ENCODE measurements around the gene CARD8.

CARD8 gene

DNA sequence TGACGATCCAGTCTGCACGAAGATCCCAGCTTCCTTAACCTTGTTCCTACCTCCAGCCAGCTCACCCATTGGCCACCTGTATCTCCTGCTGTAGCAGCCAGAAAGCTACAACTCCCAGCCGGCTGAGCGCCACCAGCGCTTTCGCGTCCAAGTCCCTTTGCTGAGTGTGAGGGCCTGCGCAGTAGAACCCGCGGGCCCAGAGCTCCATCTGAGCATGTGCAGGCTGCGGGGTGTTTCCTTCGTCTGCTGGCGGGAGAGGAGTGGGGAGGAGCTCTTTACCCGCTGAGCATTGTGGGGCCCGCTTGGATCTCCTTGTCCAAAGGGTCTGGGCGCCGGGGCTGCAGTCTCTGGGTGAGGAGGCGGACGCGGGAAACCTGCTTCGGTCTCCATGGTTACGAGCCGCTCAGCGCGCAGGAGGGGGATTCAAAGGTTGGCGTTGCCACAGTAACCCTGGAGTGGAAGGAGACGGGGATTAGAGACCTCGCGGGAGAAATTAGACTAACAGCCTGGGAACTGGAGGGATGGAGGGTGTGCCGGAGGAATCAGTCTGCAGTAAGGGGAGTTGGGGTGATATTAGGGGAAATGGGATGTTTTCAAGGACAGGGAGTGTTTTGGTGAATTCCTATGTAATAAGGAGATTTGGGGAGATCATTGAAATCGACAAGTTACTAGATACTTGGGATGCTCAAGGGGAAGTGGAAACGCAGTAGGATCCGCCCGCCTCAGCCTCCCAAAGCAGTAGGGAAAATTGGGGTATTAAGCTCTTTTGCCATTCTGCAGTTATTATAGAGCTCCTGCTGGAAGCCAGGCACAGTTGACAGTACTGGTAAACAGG lies 51.7 kb downstream of the CARD8 start:
- DNase-seq = peak; percentile 97

DNA sequence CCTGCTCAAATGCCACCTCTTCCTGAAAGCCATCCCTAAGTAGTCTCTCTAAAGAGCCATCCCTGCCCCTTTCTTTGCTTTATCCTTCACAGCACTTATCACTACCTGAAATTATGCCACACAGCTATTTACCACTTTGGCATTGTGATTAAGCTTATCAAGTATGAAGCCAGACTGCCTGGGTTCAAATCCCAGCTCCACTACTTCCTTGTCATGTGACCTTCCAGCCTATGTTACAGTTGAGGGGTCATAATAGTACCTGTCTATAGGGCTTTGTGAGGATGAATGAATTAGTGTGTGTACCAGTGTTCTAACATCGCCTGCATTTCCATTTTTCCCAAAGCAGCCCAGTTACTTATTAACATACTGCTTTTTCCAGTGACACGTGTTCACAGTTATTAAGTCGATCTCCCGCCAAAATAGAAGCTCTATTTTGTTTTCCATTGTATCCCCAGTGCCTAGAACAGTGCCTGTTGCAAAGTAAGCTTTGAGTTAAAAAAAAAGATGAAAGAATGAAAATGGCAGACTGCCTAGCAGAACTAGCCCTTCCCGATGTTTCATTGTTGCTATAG lies 52.4 kb downstream of the CARD8 start:
- peak; percentile 32 for DNase-seq

DNA sequence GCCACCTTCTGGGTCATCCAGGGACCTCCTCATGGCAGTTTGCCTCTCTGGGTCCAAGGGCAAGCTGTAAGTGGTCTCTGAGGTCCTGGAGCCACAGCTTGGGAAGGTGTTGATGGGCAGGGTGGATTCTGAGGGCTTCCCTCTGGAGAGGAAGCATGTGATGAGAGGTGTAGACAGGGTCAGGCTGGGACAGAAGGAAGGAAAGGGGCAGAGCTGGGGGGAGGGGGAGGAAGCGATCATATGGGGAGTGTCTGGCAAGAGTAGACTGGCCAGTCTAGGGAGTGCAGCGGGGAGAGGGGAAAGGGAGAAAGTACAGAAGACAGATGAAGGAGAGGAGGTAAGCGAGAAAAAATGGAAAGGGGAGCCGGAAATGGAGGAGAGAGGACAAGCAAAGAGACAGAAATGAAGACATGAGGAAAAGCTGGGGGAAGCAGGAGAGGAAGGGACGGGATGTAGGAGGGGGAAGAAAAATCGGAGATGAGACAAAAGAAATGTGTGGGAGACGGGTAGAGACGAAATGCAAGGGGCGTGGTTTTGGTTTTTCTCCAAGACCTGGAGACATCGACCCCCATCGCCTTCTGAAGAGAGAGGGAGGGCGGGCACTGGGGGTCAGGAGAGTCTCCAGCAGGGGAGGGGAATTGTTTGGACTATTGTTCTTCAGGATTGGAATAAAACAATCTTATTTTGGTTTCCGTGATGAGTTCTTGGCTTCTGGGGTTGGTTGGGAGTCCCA lies 58.6 kb downstream of the CARD8 start:
- DNase-seq = no peak

DNA sequence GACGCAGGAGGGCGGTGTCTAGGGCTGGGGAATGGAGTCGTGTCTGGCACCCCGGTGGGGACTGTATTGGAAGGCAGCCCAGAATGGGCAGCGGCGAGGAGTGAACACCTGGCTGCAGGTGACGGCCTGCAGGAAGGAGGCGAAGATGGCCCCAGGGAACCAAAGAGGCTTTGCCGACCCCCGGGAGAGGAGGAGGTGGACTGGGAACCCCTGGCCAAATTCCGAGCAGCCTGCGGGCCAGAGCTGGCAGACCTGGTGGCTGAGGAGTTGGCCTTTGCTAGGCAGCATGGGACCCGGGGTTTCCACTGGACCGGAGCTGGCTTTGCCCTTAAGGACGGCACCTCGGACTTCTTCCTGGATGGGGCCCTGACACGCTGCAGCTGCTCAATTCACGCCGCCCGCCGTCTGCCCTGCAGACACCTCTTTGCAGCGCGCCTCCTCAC lies 59.4 kb downstream of the CARD8 start:
- DNase-seq = no peak

DNA sequence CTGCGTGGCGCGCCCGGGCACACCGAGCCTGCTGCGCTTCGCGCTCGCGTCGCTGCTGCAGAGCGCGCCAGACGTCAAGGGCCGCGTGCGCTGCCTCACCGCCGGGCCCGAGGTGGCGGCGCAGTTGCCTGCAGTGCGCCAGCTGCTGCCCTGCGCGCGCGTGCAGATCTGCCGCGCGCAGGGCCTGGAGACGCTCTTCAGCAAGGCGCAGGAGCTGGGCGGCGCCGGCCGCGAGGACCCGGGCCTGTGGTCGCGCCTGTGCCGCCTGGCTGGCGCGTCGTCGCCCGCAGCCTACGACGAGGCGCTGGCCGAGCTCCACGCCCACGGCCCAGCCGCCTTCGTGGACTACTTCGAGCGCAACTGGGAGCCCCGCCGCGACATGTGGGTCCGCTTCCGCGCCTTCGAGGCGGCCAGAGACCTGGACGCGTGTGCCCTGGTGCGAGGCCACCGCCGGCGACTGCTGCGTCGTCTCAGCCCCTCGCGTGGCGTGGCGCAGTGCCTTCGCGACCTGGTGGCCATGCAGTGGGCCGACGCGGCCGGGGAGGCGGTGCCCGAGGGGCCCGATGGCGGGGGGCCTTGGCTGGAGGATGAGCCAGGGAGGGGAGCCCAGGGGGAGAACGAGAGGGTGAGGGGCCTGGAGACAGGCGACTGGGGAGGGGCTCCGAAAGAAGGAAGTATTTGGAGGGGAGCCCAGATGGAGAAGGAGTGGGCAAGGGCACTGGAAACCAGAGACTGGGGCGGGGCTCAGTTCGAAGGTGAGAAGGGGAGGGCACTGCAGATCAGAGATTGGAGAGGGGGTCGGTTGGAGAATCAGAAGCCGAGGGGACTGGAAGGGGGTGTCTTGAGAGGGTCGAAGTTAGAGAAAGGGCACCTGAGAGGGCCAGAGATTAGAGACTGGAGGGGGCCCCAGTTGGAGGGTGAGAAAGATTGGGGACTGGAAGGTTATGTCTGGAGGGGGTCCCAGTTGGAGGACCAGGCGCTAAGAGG lies 60.6 kb downstream of the CARD8 start:
- no peak for DNase-seq

DNA sequence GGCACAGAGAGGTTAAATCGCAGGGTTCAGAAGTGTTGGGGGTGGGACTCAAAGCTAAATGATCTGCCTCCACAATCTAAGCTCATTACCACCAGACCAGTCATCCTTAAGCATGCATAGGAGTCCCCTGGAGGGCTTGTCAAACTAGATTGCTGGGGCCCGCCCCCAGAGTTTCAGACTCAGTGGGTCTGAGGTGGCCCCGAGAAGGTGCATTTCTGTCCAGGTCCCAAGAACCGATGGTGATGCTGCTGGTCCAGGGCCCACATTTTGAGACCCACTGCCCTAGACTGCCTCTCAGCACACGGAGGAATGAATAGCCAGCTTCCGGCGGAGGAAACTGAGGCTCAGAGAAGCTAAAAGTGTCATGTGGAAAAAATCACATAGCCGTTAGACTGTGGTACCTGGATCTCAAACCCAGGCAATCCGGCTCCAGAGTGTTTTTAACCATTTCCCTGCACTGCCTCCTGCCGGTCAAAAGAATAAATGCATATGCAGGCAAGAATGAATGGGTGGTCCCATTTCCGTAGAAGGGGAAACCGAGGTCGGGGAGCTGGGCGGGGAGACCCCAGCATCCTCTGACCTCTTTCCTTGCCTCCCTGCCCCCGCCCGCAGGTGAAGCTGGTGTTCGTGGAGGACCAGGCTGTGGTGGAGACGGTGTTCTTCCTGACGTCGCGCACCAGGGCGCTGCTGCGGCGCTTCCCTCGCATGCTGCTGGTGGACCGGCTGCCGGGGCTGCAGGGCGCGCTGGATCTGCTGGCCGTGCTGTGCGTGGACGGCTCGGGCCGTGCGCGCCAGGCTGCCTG lies 61.5 kb downstream of the CARD8 start:
- DNase-seq = peak; percentile 38

DNA sequence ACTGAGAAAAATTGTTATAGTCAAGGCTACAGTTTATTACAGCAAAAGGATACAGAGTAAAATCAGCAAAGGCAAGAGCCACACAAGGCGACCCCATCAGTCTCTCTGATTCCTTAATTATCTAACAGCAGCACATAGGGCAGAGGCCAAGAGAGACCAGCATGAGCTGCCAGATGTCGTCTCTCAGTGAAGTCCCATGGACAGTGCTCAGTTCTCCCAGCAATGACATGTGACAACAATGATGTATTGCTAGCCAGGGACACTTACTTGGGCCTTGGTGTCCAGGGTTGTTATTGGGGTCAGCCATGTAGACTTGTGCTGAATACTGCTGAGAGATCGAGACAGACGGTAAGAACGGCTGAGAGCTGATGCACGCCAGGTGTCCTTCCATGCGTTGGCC lies 63.0 kb downstream of the CARD8 start:
- no peak for DNase-seq

DNA sequence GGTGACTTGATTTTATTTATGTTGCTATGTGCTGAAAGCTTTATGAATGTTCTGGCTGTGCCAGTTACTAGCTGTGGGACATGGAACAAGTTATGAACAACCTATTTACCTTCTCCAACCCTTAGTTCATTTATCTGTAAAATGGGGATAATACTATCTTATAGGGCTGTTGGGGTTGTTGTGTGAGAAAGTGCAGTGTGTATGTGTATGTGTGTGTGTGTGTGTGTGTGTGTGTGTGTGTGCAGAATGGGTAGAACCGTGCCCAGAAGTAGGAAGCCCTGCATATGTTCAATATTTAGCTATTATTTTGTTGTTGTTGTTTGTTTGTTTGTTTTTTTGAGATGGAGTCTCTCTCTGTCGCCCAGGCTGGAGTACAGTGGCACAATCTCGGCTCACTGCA lies 64.8 kb downstream of the CARD8 start:
- DNase-seq = no peak

DNA sequence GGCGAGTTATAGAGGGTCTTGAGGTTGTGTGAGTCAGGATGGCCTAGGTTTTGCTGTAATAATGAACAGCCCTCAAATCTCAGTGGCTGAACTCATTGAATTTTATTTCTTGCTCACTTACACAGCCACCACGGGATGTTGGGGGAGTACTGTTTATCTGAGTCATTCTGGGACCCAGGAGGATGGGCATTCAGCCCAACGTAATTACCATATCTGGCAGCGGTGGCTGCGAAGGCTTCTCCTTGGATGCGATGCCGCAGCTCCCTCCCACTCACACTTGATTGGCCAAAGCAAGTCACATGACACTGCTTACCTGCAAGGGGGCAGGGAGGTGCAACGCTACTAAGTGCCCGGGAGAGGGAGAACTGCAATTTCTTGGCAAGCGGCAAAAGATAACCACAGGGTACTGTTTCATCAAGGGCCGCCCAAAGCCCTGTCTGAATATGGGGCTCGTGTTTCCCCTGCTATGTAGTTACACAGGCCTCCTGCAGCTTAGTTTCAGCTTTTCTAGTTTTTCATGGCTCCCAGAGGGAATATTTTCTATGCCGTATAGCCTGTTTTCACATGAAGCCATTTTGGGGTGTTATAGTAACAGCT lies 65.3 kb downstream of the CARD8 start:
- DNase-seq = peak; percentile 73

DNA sequence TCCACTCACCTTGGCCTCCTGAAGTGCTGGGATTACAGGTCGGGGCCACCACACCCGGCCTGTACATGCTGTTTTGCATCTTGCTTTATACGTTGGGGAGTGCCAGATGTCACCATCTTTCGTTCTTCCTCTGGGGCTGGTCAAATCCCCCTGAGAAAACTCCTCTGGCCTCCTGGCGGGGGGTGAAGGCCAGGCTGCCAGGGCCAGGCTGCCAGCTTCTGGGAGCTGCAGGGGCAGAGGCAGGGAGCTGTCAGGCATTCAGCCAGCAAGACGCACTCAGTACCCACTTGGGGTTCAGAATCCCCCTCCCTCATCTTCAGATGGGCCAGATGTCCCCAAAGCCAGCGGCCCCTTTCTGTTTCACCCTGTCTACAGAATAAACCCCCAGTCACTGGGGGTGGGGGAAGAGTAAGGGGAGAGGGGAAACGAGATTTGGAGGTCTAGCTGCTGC lies 69.1 kb downstream of the CARD8 start:
- no peak for DNase-seq

DNA sequence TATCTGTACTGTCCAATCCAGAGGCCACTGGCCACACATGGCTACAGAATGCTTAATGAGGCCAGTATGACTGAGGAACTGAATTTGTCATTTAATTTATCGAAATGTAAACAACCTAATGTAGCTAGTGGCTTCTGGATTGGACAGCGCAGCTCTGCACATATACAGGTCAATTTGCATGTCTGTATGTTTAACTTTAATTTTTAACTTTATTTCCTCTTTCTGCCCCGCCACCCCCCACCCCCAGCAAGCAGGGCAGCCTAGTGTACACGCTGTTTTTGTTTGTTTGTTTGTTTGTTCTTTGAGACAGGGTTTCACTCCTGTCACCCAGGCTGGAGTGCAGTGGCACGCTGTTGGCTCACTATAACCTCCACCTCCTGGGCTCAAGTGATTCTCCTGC lies 69.7 kb downstream of the CARD8 start:
- DNase-seq = no peak

DNA sequence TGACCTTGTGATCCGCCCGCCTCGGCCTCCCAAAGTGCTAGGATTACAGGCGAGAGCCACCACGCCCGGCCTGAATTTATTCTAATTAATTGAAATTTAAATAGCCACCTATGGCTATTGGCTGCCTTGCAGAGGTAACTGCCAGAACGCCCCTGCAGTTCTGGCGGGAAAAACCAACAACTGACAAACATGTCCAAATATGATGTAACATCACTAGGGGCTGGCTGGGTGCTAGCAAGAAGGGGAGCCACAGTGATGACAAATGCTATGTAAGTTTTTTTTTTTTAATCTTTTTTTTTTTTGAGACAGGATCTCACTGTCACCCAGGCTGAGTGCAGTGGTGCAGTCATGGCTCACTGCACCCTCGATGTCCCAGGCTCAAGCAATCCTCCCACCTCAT lies 72.4 kb downstream of the CARD8 start:
- no peak for DNase-seq

DNA sequence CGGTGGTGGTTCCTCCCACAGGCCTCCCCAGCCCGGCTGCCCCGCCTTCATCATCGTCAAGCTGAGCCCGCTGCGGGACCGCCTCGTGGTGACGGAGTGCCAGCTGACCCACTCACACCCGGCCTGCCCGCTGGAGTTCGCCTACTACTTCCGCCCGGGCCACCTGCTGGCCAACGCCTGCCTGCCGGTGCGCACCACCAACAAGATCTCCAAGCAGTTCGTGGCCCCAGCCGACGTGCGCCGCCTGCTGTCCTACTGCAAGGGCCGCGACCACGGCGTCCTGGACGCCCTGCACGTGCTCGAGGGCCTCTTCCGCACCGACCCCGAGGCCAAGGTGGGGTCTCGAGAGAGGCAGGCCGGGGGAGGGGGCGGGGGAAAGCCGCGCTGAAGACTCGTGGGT lies 73.3 kb downstream of the CARD8 start:
- DNase-seq = no peak

DNA sequence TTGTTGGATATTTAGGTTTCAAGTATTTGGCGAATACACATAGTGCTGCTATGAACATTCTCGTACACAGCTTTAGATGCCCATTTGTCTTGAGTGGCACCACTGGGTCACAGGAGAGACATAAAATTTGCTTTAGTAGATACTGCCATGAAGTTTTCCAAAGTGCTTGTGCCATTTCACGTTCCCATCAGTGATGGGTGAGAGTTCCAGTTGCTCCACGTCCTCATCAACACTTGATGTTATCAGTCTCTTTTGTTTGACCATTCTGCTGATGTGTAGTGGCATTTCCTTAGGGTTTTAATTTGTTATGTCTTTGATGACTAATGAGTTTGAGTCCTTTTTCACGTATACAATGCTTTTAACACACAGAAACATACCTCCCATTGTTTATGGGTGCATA lies 74.2 kb downstream of the CARD8 start:
- no peak for DNase-seq

DNA sequence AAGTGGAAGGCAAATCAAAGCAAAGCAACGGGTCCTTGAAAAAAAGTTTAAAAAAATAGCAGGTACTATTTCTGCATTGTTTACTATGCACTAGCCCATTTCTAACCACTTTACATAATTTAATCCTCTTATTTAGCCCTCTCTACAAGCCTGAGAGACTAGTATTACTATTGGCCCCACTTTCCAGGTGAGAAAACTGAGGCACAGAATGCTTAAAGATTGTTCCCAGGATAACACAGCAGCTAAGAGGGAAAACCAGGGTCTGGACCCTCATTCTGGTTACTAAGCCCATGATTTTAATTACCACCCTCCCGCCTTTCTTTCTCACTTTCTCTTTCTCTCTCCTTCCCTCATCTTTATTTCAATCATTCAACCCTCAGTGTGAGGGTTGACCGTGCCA lies 79.5 kb downstream of the CARD8 start:
- DNase-seq = no peak

DNA sequence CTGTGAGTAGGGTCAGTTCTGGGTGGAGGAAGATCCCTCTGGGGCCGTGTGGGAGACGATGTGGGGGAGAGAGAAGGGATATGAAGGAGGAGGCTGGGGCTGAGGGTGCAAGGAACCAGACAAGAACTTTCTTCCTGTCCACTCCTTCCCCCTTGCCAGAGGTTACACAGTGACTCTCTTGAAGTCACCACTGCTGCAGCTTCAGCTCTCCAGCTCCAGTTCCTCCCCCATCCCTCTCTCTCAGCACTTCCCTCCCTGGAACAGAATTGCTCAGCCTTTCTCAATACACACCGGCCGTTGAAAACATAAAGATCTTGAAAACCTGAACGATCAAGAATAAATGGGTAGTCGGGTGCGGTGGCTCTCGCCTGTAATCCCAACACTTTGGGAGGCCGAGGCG lies 80.1 kb downstream of the CARD8 start:
- no peak for DNase-seq

DNA sequence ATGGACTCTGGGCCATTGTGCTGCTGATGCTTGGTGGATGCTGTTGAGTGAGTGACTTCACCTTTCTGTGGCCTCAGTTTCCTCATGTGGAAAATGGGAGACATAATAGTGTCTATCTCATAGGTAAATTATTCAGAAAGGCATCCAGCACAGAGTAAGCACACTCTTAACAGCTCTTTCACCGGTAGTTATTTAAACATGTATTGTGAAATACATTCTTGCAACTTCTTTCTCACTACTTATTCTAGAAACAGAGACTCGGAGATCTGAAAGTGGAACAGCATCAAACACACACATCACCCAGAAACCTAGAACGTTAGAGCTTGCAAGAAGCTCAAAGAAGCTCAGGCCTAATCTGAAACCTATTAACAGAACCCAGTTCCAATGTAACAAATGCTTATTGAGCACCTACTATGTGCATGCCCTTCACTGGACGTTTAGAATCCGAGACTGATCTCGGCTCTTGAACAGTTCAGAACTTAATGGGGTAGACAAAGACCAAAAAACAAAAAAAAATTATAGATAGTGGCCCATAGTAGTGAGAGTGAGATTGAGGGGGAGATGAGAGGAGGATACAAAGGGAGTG lies 81.2 kb downstream of the CARD8 start:
- DNase-seq = no peak

DNA sequence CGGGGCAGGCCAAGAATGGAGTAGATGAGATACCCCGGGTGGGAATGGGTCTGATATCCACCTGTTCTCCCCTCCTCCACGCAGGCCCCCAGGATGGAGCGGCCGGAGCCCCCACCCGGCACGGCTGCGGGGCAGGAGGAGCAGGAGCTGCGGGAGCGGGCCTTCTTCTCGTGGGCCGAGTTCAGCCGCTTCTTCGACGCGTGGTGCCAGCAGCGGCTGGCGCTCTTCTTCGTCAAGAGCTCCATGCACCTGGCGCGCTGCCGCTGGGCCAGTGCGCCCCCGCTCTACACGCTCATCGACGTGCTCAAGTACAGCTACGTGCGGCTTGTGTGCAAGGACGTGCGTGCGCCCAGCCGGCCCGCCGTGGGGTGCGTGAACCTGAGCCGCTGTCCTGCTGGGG lies 84.0 kb downstream of the CARD8 start:
- DNase-seq = no peak

DNA sequence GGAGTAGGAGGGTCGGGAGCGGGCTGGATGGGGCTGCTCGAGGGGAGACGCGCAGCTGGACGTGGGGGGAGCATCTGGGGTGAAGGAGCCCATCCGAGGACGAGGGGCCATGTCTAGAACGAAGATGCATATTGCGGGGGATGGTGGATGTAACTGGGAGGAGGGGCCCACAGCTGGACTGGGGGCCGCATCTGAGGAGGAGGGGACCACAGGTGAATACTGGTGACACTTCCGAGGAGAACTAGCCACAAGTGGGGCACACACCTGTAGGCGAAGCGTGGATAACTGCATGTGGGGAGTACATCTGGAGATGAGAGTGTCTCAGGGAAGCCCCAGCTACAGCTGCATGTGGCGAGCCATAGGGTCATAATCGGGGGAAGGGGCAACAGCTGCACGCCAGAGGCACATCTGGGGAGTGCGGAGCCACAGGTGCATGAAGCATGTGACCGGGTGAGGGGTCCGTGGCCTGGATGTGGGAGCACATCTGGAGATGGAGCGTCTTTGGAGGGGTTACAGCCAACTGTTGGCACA lies 84.8 kb downstream of the CARD8 start:
- no peak for DNase-seq

DNA sequence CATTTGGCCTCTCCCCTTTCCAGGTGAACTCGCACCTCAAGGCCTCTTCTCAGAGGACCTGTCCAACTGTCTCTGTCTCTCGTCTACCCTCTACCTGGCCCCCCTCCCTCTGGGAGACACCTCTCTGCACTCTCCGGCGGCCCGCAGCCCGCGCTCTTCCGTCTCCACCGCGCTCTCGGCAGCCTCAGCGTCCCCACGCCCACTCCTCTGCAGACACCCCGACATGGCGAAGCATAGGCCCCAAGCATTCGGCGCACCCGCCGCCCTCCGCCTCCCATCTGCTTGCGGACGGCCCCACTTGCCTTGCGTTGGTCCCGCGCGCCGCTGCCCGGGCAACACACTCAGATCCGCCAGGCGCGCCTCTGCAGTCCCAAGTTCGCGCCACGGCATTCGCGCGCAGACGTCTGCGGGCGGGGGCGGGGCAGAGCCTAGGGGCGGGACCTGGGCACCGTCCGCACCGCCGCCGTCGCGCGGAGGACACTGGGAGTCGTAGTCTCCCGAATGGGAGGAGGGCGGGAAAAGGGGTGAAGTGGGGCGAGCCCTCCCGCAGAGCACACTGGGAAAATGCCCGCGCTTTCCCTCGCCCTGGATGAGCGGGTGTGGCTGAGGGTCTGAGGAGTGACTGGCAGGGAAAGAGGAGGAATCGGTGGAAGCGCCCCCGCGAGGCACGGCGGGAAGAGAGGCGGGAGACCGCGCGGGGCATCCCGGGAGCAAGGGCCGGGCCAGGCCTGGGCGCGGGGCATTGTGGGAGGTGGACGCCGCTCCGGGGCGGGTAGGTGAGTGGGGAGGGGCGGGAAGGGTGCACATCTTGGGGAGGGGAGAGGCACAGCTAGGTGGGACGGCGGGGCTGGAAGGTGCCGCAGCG lies 85.5 kb downstream of the CARD8 start, which contains the start of the genes LIG1 and ZSWIM9:
LIG1 (minus strand) TSS at position 406 of the 865 bp plus-strand sequence. CDS start 4,778 bp downstream, outside the sequence.
ZSWIM9 (plus strand) TSS at position 742 of the 865 bp plus-strand sequence. CDS start 1,123 bp downstream, outside the sequence.
- DNase-seq = peak; percentile 95

Data from activated CD4-positive, alpha-beta T cell treated with anti-CD3 and anti-CD28 coated beads, Interleukin-2, Interleukin-6, amounts not matched to agents 100 ng/mL and 50 ng/mL, durations not matched to agents 16 hours and 8 hours (primary cell).